CD4-positive, alpha-beta memory T cell (primary cell): ENCODE measurements around the gene CDCP1. TPM values are rescaled to one million over a fixed set of nuclear protein-coding genes. Genes with fewer than 3 reads are reported as not detected.
A peak's percentile ranks its signal among the peaks of the same experiment; 100 is the strongest.

Experiments
- CTCF ChIA-PET: fragments of 350-600 bp; sonication (Branson Sonifier 250); formaldehyde crosslinking; loops from one replicate; lab custom pipeline; 2021; ENCODE audit warnings: inconsistent platforms; ENCODE audit not compliant: partially characterized antibody; lab: Charles Lee
- POLR2A ChIA-PET: fragments of 350-600 bp; sonication (Branson Sonifier 250); formaldehyde crosslinking; loops from one replicate; lab custom pipeline; 2021; ENCODE audit not compliant: partially characterized antibody; lab: Charles Lee
- DNase-seq, 5 donors: peaks; one replicate each; pipeline versions ENCODE4 v3.0.0 to v3.0.0-alpha.2; 2020 to 2022; ENCODE audit warnings: mixed read lengths in 1 of 5
- H3K27ac ChIP-seq: one replicate; pipeline ENCODE4 v1.7.0; 2013; ENCODE audit warnings: low read depth, low read length
- H3K27me3 ChIP-seq: 2 replicates; pipeline ENCODE4 v1.7.0; 2013; ENCODE audit warnings: mild to moderate bottlenecking, low read length, moderate library complexity; ENCODE audit not compliant: insufficient read depth
- H3K36me3 ChIP-seq: 2 replicates; pipeline ENCODE4 v1.7.0; 2013; ENCODE audit warnings: mild to moderate bottlenecking, low read length, moderate library complexity; ENCODE audit not compliant: insufficient read depth
- H3K4me1 ChIP-seq: 2 replicates; pipeline ENCODE4 v1.7.0; 2013; ENCODE audit warnings: mild to moderate bottlenecking, low read length, moderate library complexity; ENCODE audit not compliant: insufficient read depth
- H3K4me3 ChIP-seq, 2 donors: one replicate each; pipeline ENCODE4 v1.7.0; 2013; ENCODE audit warnings: low read length in 2 of 2, mild to moderate bottlenecking in 1 of 2
- H3K9me3 ChIP-seq, 2 donors: one replicate each; pipeline ENCODE4 v1.7.0; 2013; ENCODE audit warnings: low read length in 2 of 2, control low read depth in 1 of 2; ENCODE audit not compliant: control insufficient read depth in 1 of 2
- H3K27ac Mint-ChIP-seq, 7 donors: one replicate each; pipeline ENCODE4 v1.8.0; 2020 to 2021; ENCODE audit warnings: mixed read lengths in 7 of 7, mild to moderate bottlenecking in 6 of 7, inconsistent platforms in 3 of 7, moderate library complexity in 3 of 7
- H3K27me3 Mint-ChIP-seq, 2 donors: one replicate each; pipeline ENCODE4 v1.8.0; 2020 to 2021; ENCODE audit warnings: mixed read lengths in 2 of 2
- H3K36me3 Mint-ChIP-seq, 2 donors: one replicate each; pipeline ENCODE4 v1.8.0; 2020 to 2021; ENCODE audit warnings: mixed read lengths in 2 of 2, inconsistent platforms in 1 of 2, mild to moderate bottlenecking in 1 of 2
- H3K4me1 Mint-ChIP-seq, 4 donors: one replicate each; pipeline ENCODE4 v1.8.0; 2020 to 2021; ENCODE audit warnings: mixed read lengths in 4 of 4, mild to moderate bottlenecking in 1 of 4
- H3K4me3 Mint-ChIP-seq, 8 donors: one replicate each; pipeline ENCODE4 v1.8.0; 2020 to 2021; ENCODE audit warnings: mixed read lengths in 8 of 8, mild to moderate bottlenecking in 7 of 8, moderate library complexity in 6 of 8, inconsistent platforms in 3 of 8
- H3K9me3 Mint-ChIP-seq, 8 donors: one replicate each; pipeline ENCODE4 v1.8.0; 2020 to 2021; ENCODE audit warnings: mixed read lengths in 8 of 8, mild to moderate bottlenecking in 5 of 8, inconsistent platforms in 3 of 8, moderate library complexity in 1 of 8
- intact Hi-C: fragments of 100-400 bp; cut with micrococcal nuclease; formaldehyde crosslinking; loops from one replicate; pipeline ENCODE4 v1.15.1; 2023
- polyA plus RNA-seq, 2 donors: library from polyadenylated mRNA; unstranded; fragments of 300-500 nt; fragmentation: Illumina TruSeq; gene quantifications; one replicate each; pipeline ENCODE4 v1.2.3, GENCODE V29; 2021
- total RNA-seq, 2 experiments: library from RNA; stranded (reverse); gene quantifications; one replicate each; pipeline ENCODE4 v1.2.3, GENCODE V29; 2021

Gene CDCP1
- total and polyA plus RNA-seq, 4 experiments from 2014 or later = 0.24 to 0.60 (median 0.40) TPM

GRCh38 chr3:45123581-45124269 is 22.5 kb downstream of the CDCP1 start:
- Mint-ChIP-seq H3K4me3 (no peak overlapping the region), H3K4me1 (peaks cover 2 to 9% (median 4%) of the 10 kb centered on the region in 4 donors), H3K9me3 (peaks cover 0 to 2% (median 0%) of the 10 kb centered on the region in 8 donors), H3K27me3 (peaks cover 5 to 9% of the 10 kb centered on the region in 2 donors), H3K36me3 (no peaks in the 10 kb centered on the region), H3K27ac (no peak overlapping the region)
- no peak for DNase-seq
- no peaks in the 10 kb centered on the region for H3K36me3 ChIP-seq
- ChIA-PET POLR2A (no interaction called here), CTCF (interaction anchor here (0.7 to 1.0 kb wide), 2 partner anchors 10 kb away, joined by 3 to 4 read pairs; no protein-coding TSS in a partner anchor)
- no peaks in the 10 kb centered on the region for H3K27me3 ChIP-seq
- H3K4me3 ChIP-seq = no peak overlapping the region
- no peak overlapping the region for H3K27ac ChIP-seq
- no peaks in the 10 kb centered on the region for H3K9me3 ChIP-seq
- H3K4me1 ChIP-seq = peaks cover 2% of the 10 kb centered on the region
- intact Hi-C loops = no loop called here

GRCh38 chr3:45123030-45123429 is 23.1 kb downstream of the CDCP1 start:
- no peaks in the 10 kb centered on the region for H3K27me3 ChIP-seq
- Mint-ChIP-seq H3K27me3 (peaks cover 2 to 9% of the 10 kb centered on the region in 2 donors), H3K4me1 (peaks cover 8 to 16% (median 10%) of the 10 kb centered on the region in 4 donors), H3K36me3 (no peaks in the 10 kb centered on the region), H3K27ac (peak overlapping the region in 1 of 7 donors; percentile 47), H3K4me3 (no peak overlapping the region), H3K9me3 (peaks cover 0 to 2% (median 0%) of the 10 kb centered on the region in 8 donors)
- H3K4me3 ChIP-seq = no peak overlapping the region
- DNase-seq = no peak
- POLR2A ChIA-PET = no interaction called here
- CTCF ChIA-PET = interaction anchor here (0.7 to 1.0 kb wide), 2 partner anchors 9 to 10 kb away, joined by 3 to 4 read pairs; no protein-coding TSS in a partner anchor
- H3K4me1 ChIP-seq = peaks cover 9% of the 10 kb centered on the region
- no peaks in the 10 kb centered on the region for H3K9me3 ChIP-seq
- intact Hi-C loops = no loop called here
- H3K27ac ChIP-seq = no peak overlapping the region
- no peaks in the 10 kb centered on the region for H3K36me3 ChIP-seq

GRCh38 chr3:45120359-45121158 is 25.6 kb downstream of the CDCP1 start:
- no peak overlapping the region for H3K27ac Mint-ChIP-seq
- no peaks in the 10 kb centered on the region for H3K9me3 ChIP-seq
- H3K36me3 ChIP-seq = no peaks in the 10 kb centered on the region
- intact Hi-C loops = no loop called here
- H3K27me3 Mint-ChIP-seq = peaks cover 2 to 7% of the 10 kb centered on the region in 2 donors
- no peak overlapping the region for H3K4me3 Mint-ChIP-seq
- H3K4me1 ChIP-seq = peaks cover 18% of the 10 kb centered on the region
- H3K4me3 ChIP-seq = no peak overlapping the region
- CTCF ChIA-PET = interaction anchor here (0.6 to 1.9 kb wide), 6 partner anchors 9 to 1248 kb away, joined by 3 to 6 read pairs (median 4); no protein-coding TSS in a partner anchor
- H3K27ac ChIP-seq = no peak overlapping the region
- POLR2A ChIA-PET = no interaction called here
- DNase-seq = no peak
- H3K36me3 Mint-ChIP-seq = no peaks in the 10 kb centered on the region
- peaks cover 12 to 22% (median 18%) of the 10 kb centered on the region in 4 donors for H3K4me1 Mint-ChIP-seq
- H3K27me3 ChIP-seq = no peaks in the 10 kb centered on the region
- H3K9me3 Mint-ChIP-seq = no peaks in the 10 kb centered on the region

- Histone ChIP-seq H3K9me3 (no peaks in the 10 kb centered on the region), H3K27me3 (no peaks in the 10 kb centered on the region), H3K4me1 (peaks cover 18% of the 10 kb centered on the region), H3K36me3 (no peaks in the 10 kb centered on the region), H3K27ac (no peak overlapping the region), H3K4me3 (no peak overlapping the region)
- Mint-ChIP-seq H3K27me3 (peaks cover 2 to 5% of the 10 kb centered on the region in 2 donors), H3K36me3 (no peaks in the 10 kb centered on the region), H3K4me3 (no peak overlapping the region), H3K27ac (no peak overlapping the region), H3K9me3 (no peaks in the 10 kb centered on the region), H3K4me1 (peaks cover 12 to 22% (median 18%) of the 10 kb centered on the region in 4 donors)
- CTCF ChIA-PET = interaction anchor here (1.9 kb wide), 1 partner anchor 9 kb away, joined by 6 read pairs; no protein-coding TSS in a partner anchor
- intact Hi-C loops = no loop called here
- POLR2A ChIA-PET = interaction anchor here (1.1 kb wide), 1 partner anchor 47 kb away, joined by 3 read pairs; no protein-coding TSS in a partner anchor
- DNase-seq = no peak
These were observed 26.3 kb downstream of the CDCP1 start for GRCh38 chr3:45119824-45120358.

GRCh38 chr3:45119376-45119775 is 26.8 kb downstream of the CDCP1 start:
- peaks cover 12 to 22% (median 18%) of the 10 kb centered on the region in 4 donors for H3K4me1 Mint-ChIP-seq
- POLR2A ChIA-PET = interaction anchor here (1.1 to 1.6 kb wide), 2 partner anchors 9 to 47 kb away, joined by 3 to 7 read pairs; no protein-coding TSS in a partner anchor
- no peaks in the 10 kb centered on the region for H3K27me3 ChIP-seq
- H3K36me3 Mint-ChIP-seq = no peaks in the 10 kb centered on the region
- no peak overlapping the region for H3K4me3 Mint-ChIP-seq
- H3K27me3 Mint-ChIP-seq = peaks cover 0 to 2% of the 10 kb centered on the region in 2 donors
- CTCF ChIA-PET = interaction anchor here (1.0 to 1.9 kb wide), 2 partner anchors 8 to 92 kb away, joined by 4 to 6 read pairs; no protein-coding TSS in a partner anchor
- intact Hi-C loops = no loop called here
- H3K9me3 Mint-ChIP-seq = no peaks in the 10 kb centered on the region
- H3K27ac ChIP-seq = no peak overlapping the region
- peaks cover 18% of the 10 kb centered on the region for H3K4me1 ChIP-seq
- H3K36me3 ChIP-seq = no peaks in the 10 kb centered on the region
- H3K4me3 ChIP-seq = no peak overlapping the region
- no peak overlapping the region for H3K27ac Mint-ChIP-seq
- DNase-seq = peak in 1 of 5 donors; percentile 21
- no peaks in the 10 kb centered on the region for H3K9me3 ChIP-seq

DNA sequence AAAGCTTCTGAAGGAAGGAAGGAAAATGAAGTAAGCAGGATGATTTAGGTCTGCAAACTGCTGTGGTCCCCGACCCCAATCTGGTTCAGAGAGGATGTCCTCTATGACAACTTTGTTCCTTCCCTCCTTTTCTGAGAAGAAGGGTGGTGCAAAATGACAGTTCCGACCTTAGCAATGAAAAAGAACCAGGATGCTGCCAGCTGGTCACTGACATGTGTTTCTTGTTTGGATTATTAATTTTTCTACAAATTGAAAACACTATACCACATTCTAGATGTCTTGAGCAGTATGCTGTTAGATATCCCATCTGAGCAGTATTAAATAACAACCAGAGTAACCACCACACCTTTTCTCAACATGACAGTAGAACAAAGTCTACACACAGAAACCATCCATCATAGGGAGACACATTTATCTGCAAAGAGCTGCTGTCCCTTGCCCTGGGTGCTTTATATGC is 27.5 kb downstream of the CDCP1 start:
- H3K4me1 Mint-ChIP-seq = peaks cover 12 to 22% (median 20%) of the 10 kb centered on the region in 4 donors
- Histone ChIP-seq H3K36me3 (no peaks in the 10 kb centered on the region), H3K9me3 (no peaks in the 10 kb centered on the region), H3K4me3 (no peak overlapping the region), H3K27me3 (no peaks in the 10 kb centered on the region), H3K4me1 (peaks cover 18% of the 10 kb centered on the region), H3K27ac (no peak overlapping the region)
- H3K4me3 Mint-ChIP-seq = peak overlapping the region in 1 of 8 donors; percentile 64
- POLR2A ChIA-PET = interaction anchor here (1.1 to 1.9 kb wide), 6 partner anchors 8 to 65 kb away, joined by 3 to 7 read pairs (median 5); no protein-coding TSS in a partner anchor
- peaks cover 0 to 2% of the 10 kb centered on the region in 2 donors for H3K27me3 Mint-ChIP-seq
- intact Hi-C loops = loop anchor here (1.0 kb wide), 1 partner anchor 49 kb away; no protein-coding TSS in a partner anchor
- H3K9me3 Mint-ChIP-seq = no peaks in the 10 kb centered on the region
- CTCF ChIA-PET = interaction anchor here (0.9 to 2.1 kb wide), 7 partner anchors 13 to 280 kb away, joined by 3 to 18 read pairs (median 5); no protein-coding TSS in a partner anchor
- no peak for DNase-seq
- H3K36me3 Mint-ChIP-seq = no peaks in the 10 kb centered on the region
- H3K27ac Mint-ChIP-seq = peak overlapping the region in 2 of 7 donors; percentile 33 to 77
